H1 (cell line): ENCODE results near the gene GREB1. TPM values are rescaled to one million over a fixed set of nuclear protein-coding genes. Genes with fewer than 3 reads are reported as not detected.

Experiments used
- CTCF ChIA-PET: fragments of 300-600 bp; sonication (Branson Sonifier 250); formaldehyde crosslinking; loops from one replicate; lab custom pipeline; 2021; ENCODE audit not compliant: partially characterized antibody; lab: Charles Lee
- POLR2A ChIA-PET: fragments of 300-600 bp; sonication (Branson Sonifier 250); formaldehyde crosslinking; loops from one replicate; lab custom pipeline; 2021; ENCODE audit warnings: inconsistent platforms; ENCODE audit not compliant: partially characterized antibody; lab: Charles Lee
- DNase-seq, 2 experiments: peaks; one replicate each; pipeline versions ENCODE4 v3.0.0 to v3.0.0-alpha.2; 2010 to 2022; ENCODE audit warnings: low spot score in 2 of 2, low read depth in 1 of 2, mixed read lengths in 1 of 2
- FAIRE-seq: peaks from 2 replicates; lab custom pipeline; 2011; peaks lifted over from hg19 to GRCh38; lab: Jason Lieb, UNC
- H2AFZ ChIP-seq: 2 replicates; pipeline ENCODE4 v1.8.1; 2012; ENCODE audit warnings: low read length, inconsistent platforms
- H2AK5ac ChIP-seq: 2 replicates; pipeline ENCODE4 v1.6.1; 2013; ENCODE audit warnings: low read depth, low read length
- H2BK120ac ChIP-seq: replicated peaks from 2 replicates; pipeline ENCODE3; 2013; ENCODE audit warnings: low read depth, low read length, inconsistent platforms
- H2BK12ac ChIP-seq: 2 replicates; pipeline ENCODE4 v1.6.1; 2013; ENCODE audit warnings: low read depth, low read length
- H2BK15ac ChIP-seq: 2 replicates; pipeline ENCODE4 v1.6.1; 2013; ENCODE audit warnings: low read length
- H2BK20ac ChIP-seq: 2 replicates; pipeline ENCODE4 v1.6.1; 2013; ENCODE audit warnings: low read length
- H2BK5ac ChIP-seq: 2 replicates; pipeline ENCODE4 v1.6.1; 2013; ENCODE audit warnings: low read depth, low read length
- H3K14ac ChIP-seq: 2 replicates; pipeline ENCODE4 v1.6.1; 2013; ENCODE audit warnings: inconsistent platforms; ENCODE audit not compliant: insufficient read length
- H3K18ac ChIP-seq: 2 replicates; pipeline ENCODE4 v1.6.1; 2013; ENCODE audit warnings: low read length; ENCODE audit errors: extremely low read depth
- H3K23ac ChIP-seq: 2 replicates; pipeline ENCODE4 v1.6.1; 2013; ENCODE audit warnings: inconsistent platforms; ENCODE audit not compliant: insufficient read length
- H3K23me2 ChIP-seq: 2 replicates; pipeline ENCODE4 v1.6.1; 2013; ENCODE audit warnings: low read depth, low read length
- H3K27ac ChIP-seq: 2 replicates; pipeline ENCODE4 v1.6.1; 2011; ENCODE audit warnings: low read depth, low read length, inconsistent platforms
- H3K27me3 ChIP-seq, 4 experiments: replicated peaks in 1 of 4; 1 replicate in 1 of 4; 2 replicates in 3 of 4; pipeline versions ENCODE4 v1.6.1 to v1.8.1; 2011 to 2013; ENCODE audit warnings: low read length in 3 of 4, mild to moderate bottlenecking in 3 of 4, inconsistent platforms in 2 of 4, mixed read lengths in 2 of 4, moderate library complexity in 1 of 4; ENCODE audit not compliant: control insufficient read depth in 3 of 4, insufficient read depth in 3 of 4; ENCODE audit errors: extremely low read depth in 1 of 4
- H3K36me3 ChIP-seq, 4 experiments: 2 replicates each; pipeline versions ENCODE4 v1.6.1 to v1.8.1; 2011 to 2013; ENCODE audit warnings: mild to moderate bottlenecking in 4 of 4, low read length in 3 of 4, moderate library complexity in 2 of 4, control low read depth in 1 of 4, inconsistent platforms in 1 of 4; ENCODE audit not compliant: insufficient read depth in 4 of 4, control insufficient read depth in 2 of 4
- H3K4ac ChIP-seq: replicated peaks from 2 replicates; pipeline ENCODE3; 2013; ENCODE audit warnings: low read length, low read depth, mixed read lengths, inconsistent platforms; ENCODE audit not compliant: insufficient read length
- H3K4me1 ChIP-seq, 4 experiments: replicated peaks in 1 of 4; 1 replicate in 1 of 4; 2 replicates in 3 of 4; pipeline versions ENCODE4 v1.6.1 to v1.8.1; 2011 to 2013; ENCODE audit warnings: low read length in 3 of 4, inconsistent platforms in 2 of 4, mixed read lengths in 1 of 4; ENCODE audit not compliant: insufficient read depth in 4 of 4, control insufficient read depth in 3 of 4
- H3K4me2 ChIP-seq, 2 experiments: 2 replicates each; pipeline versions ENCODE4 v1.6.1 to v1.8.1; 2011 to 2013; ENCODE audit warnings: low read depth in 2 of 2, low read length in 2 of 2, control low read depth in 1 of 2, inconsistent platforms in 1 of 2, mild to moderate bottlenecking in 1 of 2; ENCODE audit not compliant: insufficient read depth in 1 of 2
- H3K4me3 ChIP-seq, 4 experiments: fragments of 200-600, 300-600 bp in 1 of 4; sonication (generic), shearing (Covaris generic), sonication (Bioruptor Twin) in 1 of 4; 2 replicates each; pipeline versions ENCODE4 v1.5.1 to v1.8.1; 2011 to 2016; ENCODE audit warnings: low read length in 4 of 4, low read depth in 3 of 4, control low read depth in 2 of 4, inconsistent platforms in 2 of 4, mild to moderate bottlenecking in 2 of 4, mixed read lengths in 1 of 4, moderate library complexity in 1 of 4; ENCODE audit not compliant: insufficient read depth in 2 of 4; ENCODE audit errors: extremely low read depth in 1 of 4
- H3K56ac ChIP-seq: replicated peaks from 2 replicates; pipeline ENCODE3; 2013; ENCODE audit warnings: low read depth, mild to moderate bottlenecking, mixed read lengths, low read length, inconsistent platforms; ENCODE audit not compliant: insufficient read length
- H3K79me1 ChIP-seq: 2 replicates; pipeline ENCODE4 v1.6.1; 2013; ENCODE audit warnings: low read depth, low read length, control low read depth
- H3K79me2 ChIP-seq, 2 experiments: 2 replicates each; pipeline versions ENCODE4 v1.6.1 to v1.8.1; 2012 to 2013; ENCODE audit warnings: low read length in 2 of 2, mild to moderate bottlenecking in 2 of 2, inconsistent platforms in 1 of 2; ENCODE audit not compliant: insufficient read depth in 2 of 2, control insufficient read depth in 1 of 2
- H3K9ac ChIP-seq, 4 experiments: replicated peaks in 1 of 4; 1 replicate in 1 of 4; 2 replicates in 3 of 4; pipeline versions ENCODE4 v1.6.1 to v1.8.1; 2011 to 2013; ENCODE audit warnings: low read depth in 3 of 4, low read length in 3 of 4, control low read depth in 2 of 4, mild to moderate bottlenecking in 2 of 4, moderate library complexity in 2 of 4, inconsistent platforms in 1 of 4; ENCODE audit errors: extremely low read depth in 1 of 4
- H3K9me3 ChIP-seq, 2 experiments: 2 replicates each; pipeline versions ENCODE4 v1.6.1 to v1.8.1; 2012 to 2013; ENCODE audit warnings: mild to moderate bottlenecking in 2 of 2, moderate library complexity in 2 of 2, control low read depth in 1 of 2, inconsistent platforms in 1 of 2, low read depth in 1 of 2, low read length in 1 of 2, mixed read lengths in 1 of 2; ENCODE audit not compliant: insufficient read depth in 2 of 2
- H4K20me1 ChIP-seq, 2 experiments: replicated peaks in 1 of 2; 2 replicates each; pipeline versions ENCODE3 to v1.8.1; 2011 to 2013; ENCODE audit warnings: inconsistent platforms in 2 of 2, low read length in 2 of 2, mild to moderate bottlenecking in 1 of 2; ENCODE audit not compliant: insufficient read depth in 2 of 2, control insufficient read depth in 1 of 2
- H4K5ac ChIP-seq: 2 replicates; pipeline ENCODE4 v1.6.1; 2013; ENCODE audit warnings: low read length, low read depth, mixed read lengths, inconsistent platforms; ENCODE audit not compliant: insufficient read length
- H4K8ac ChIP-seq: 2 replicates; pipeline ENCODE4 v1.8.0; 2013; ENCODE audit warnings: mild to moderate bottlenecking, moderate library complexity, low read length, inconsistent platforms; ENCODE audit not compliant: insufficient read depth; ENCODE audit errors: extremely low read depth
- H4K91ac ChIP-seq: replicated peaks from 2 replicates; pipeline ENCODE3; 2013; ENCODE audit warnings: low read length, mixed read lengths, inconsistent platforms; ENCODE audit not compliant: insufficient read length
- ATF3 ChIP-seq: IDR thresholded peaks from 2 replicates; pipeline ENCODE4 v1.6.1; 2011; ENCODE audit warnings: low read depth, mild to moderate bottlenecking, low read length; ENCODE audit not compliant: insufficient read depth
- BCL11A ChIP-seq, 2 experiments: IDR thresholded peaks; one replicate each; pipeline ENCODE4 v1.6.1; 2011; ENCODE audit warnings: low read depth in 2 of 2, low read length in 2 of 2, mild to moderate bottlenecking in 2 of 2
- CEBPB ChIP-seq: IDR thresholded peaks from 2 replicates; pipeline ENCODE4 v1.6.1; 2012; ENCODE audit warnings: low read depth, low read length
- KDM5A ChIP-seq: fragments of 200-600 bp; IDR thresholded peaks from 2 replicates; pipeline ENCODE4 v1.7.1; 2012; ENCODE audit warnings: mild to moderate bottlenecking, low read length, inconsistent platforms, mixed read lengths
- MAX ChIP-seq: IDR thresholded peaks from 2 replicates; pipeline ENCODE4 v1.6.1; 2012; ENCODE audit warnings: inconsistent platforms
- NANOG ChIP-seq: IDR thresholded peaks from 2 replicates; pipeline ENCODE4 v1.6.1; 2011; ENCODE audit warnings: low read length, low read depth, mild to moderate bottlenecking, inconsistent platforms; ENCODE audit not compliant: insufficient read depth, poor library complexity, severe bottlenecking
- POLR2A ChIP-seq, 2 experiments: IDR thresholded peaks; 1 replicate in 1 of 2; 2 replicates in 1 of 2; pipeline ENCODE4 v1.6.1; 2011; ENCODE audit warnings: low read depth in 2 of 2, low read length in 2 of 2, mild to moderate bottlenecking in 2 of 2; ENCODE audit errors: control extremely low read depth in 1 of 2
- POLR2AphosphoS5 ChIP-seq: IDR thresholded peaks from 2 replicates; pipeline ENCODE4 v1.6.1; 2011; ENCODE audit warnings: low read depth, low read length
- POU5F1 ChIP-seq: IDR thresholded peaks from 2 replicates; pipeline ENCODE4 v1.6.1; 2011; ENCODE audit warnings: low read depth, mild to moderate bottlenecking, low read length, moderate library complexity
- RFX5 ChIP-seq: IDR thresholded peaks from 2 replicates; pipeline ENCODE4 v1.6.1; 2011; ENCODE audit warnings: low read depth, low read length, improper control_type of control experiment, borderline replicate concordance
- SIRT6 ChIP-seq: IDR thresholded peaks from one replicate; pipeline ENCODE4 v1.7.1; 2012; ENCODE audit warnings: low read length, inconsistent platforms
- SP1 ChIP-seq: IDR thresholded peaks from 2 replicates; pipeline ENCODE4 v1.6.1; 2011; ENCODE audit warnings: low read depth, low read length
- TBP ChIP-seq: IDR thresholded peaks from 2 replicates; pipeline ENCODE4 v1.6.1; 2011; ENCODE audit warnings: low read depth, low read length, improper control_type of control experiment
- WGBS, 2 experiments: shearing (Covaris generic) in 1 of 2; methylation state at CpG; one replicate each; pipeline versions ENCODE4 v1.1.6 to v1.1.7; 2013 to 2015; ENCODE audit warnings: low lambda C conversion rate in 2 of 2, mixed read lengths in 2 of 2, inconsistent platforms in 1 of 2, low coverage in 1 of 2, missing lambda C conversion rate in 1 of 2; ENCODE audit not compliant: insufficient replicate concordance in 2 of 2, insufficient coverage in 1 of 2, insufficient read length in 1 of 2; ENCODE audit errors: extremely low coverage in 1 of 2, missing lambda C conversion rate in 1 of 2; 5-methylcytosine and 5-hydroxymethylcytosine counted together
- polyA plus RNA-seq, 7 experiments: library from polyadenylated mRNA; depleted of rRNA in 3 of 7; stranded (reverse) in 5 of 7; unstranded in 2 of 7; fragments of >200 nt in 5 of 7; fragments of 200-250 nt in 2 of 7; gene quantifications; 1 replicate in 5 of 7; 2 replicates in 1 of 7; 4 replicates in 1 of 7; pipeline versions ENCODE4 v1.2.1 to v1.2.3, GENCODE V29; 2011 to 2013; ENCODE audit warnings: missing spikeins in 2 of 7, mixed read lengths in 2 of 7
- total RNA-seq: library from RNA; stranded (reverse); fragmentation: NEBNext Ultra II Directional; extraction: Animal tissue kit (Norgen Biotek cat#: 25700); gene quantifications from 2 replicates; pipeline ENCODE4 v1.2.1, GENCODE V29; 2021
- TF ChIP-seq, protein P1 (sequence below): IDR thresholded peaks from 2 replicates; pipeline ENCODE4 v1.6.1; 2012; ENCODE audit warnings: inconsistent platforms

GREB1 gene
- total and polyA plus RNA-seq, 2 of the 8 experiments (the other 6 are each of a cell fraction or from before 2014, with no cell fraction given): 7.9 to 43.4 TPM

GRCh38 chr2:11568436-11568835, 34.6 kb downstream of the GREB1 start:
- Histone ChIP-seq H3K4me1 (peaks cover under 1 to 6% (median 4%) of the 10 kb centered on the region in 4 experiments), H3K9ac (no peak overlapping the region), H3K18ac (no peak overlapping the region), H2BK20ac (no peak overlapping the region), H4K91ac (no peak overlapping the region), H3K56ac (no peak overlapping the region), H3K4ac (no peak overlapping the region), H3K23ac (no peak overlapping the region), H3K4me2 (no peak overlapping the region), H2AFZ (no peak overlapping the region), H3K27me3 (no peaks in the 10 kb centered on the region), H3K79me2 (no peaks in the 10 kb centered on the region), H3K79me1 (no peaks in the 10 kb centered on the region), H3K23me2 (no peaks in the 10 kb centered on the region), H2AK5ac (no peak overlapping the region), H3K4me3 (no peak overlapping the region), H2BK15ac (no peak overlapping the region), H2BK12ac (no peak overlapping the region), H2BK120ac (no peak overlapping the region), H4K5ac (no peak overlapping the region), H2BK5ac (no peak overlapping the region; the same call in 1 of the 2 replicates), H3K9me3 (no peaks in the 10 kb centered on the region), H4K20me1 (peaks cover 0 to 6% of the 10 kb centered on the region in 2 experiments), H3K27ac (no peak overlapping the region), H3K14ac (no peak overlapping the region), H4K8ac (no peak overlapping the region), H3K36me3 (no peaks in the 10 kb centered on the region; a peak in 1 of 8 replicates)
- FAIRE-seq (no peak), DNase-seq (no peak)
- TF ChIP-seq NANOG: no peak
- TF ChIP-seq, protein P1, sequence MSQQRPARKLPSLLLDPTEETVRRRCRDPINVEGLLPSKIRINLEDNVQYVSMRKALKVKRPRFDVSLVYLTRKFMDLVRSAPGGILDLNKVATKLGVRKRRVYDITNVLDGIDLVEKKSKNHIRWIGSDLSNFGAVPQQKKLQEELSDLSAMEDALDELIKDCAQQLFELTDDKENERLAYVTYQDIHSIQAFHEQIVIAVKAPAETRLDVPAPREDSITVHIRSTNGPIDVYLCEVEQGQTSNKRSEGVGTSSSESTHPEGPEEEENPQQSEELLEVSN: no peak
- no peak for TF ChIP-seq TBP
- TF ChIP-seq SIRT6: no peak
- TF ChIP-seq ATF3: no peak
- no peak for TF ChIP-seq POLR2AphosphoS5
- TF ChIP-seq SP1: no peak
- no peak for TF ChIP-seq KDM5A
- no peak for TF ChIP-seq RFX5
- TF ChIP-seq POU5F1: no peak
- TF ChIP-seq MAX: no peak
- no peak for TF ChIP-seq POLR2A (IDR thresholded peaks at IDR 0.05; ENCODE audit: control extremely low read depth in 1 of 2, low read depth in 2 of 2, low read length in 2 of 2)
- TF ChIP-seq CEBPB: no peak
- no peak for TF ChIP-seq BCL11A (IDR thresholded peaks at IDR 0.05; ENCODE audit: low read depth in 2 of 2, low read length in 2 of 2)
- CTCF ChIA-PET: interaction anchor here (0.9 to 21.3 kb wide), 4 partner anchors 14 to 89 kb away, joined by 3 to 275 read pairs (median 3); no protein-coding TSS in a partner anchor
- WGBS, 2 experiments: 92% methylated on average over 10 of the region's 10 CpGs; no CpG with 5 or more reads in 1 of the 2 experiments
- POLR2A ChIA-PET: interaction anchor here (1.3 kb wide), 1 partner anchor 13 kb away, joined by 3 read pairs; no protein-coding TSS in a partner anchor
